HG02759 (cell line): ENCODE measurements around the gene PROB1.
"Not testable (repeated sequence)": the region's sequence is repeated elsewhere in the genome, so short reads cannot be mapped to it uniquely, and the experiment has no call there.

Experiments
- ATAC-seq: cut with Tn5 transposase; IDR thresholded peaks from one replicate; pipeline ENCODE4 v1.9.1; 2021; ENCODE audit warnings: mild to moderate bottlenecking, moderate library complexity; ENCODE audit not compliant: unreplicated experiment

PROB1 gene

GRCh38 chr5:139413963-139414362, 19.1 kb upstream of the PROB1 start:
- no peak for ATAC-seq

- ATAC-seq, result no peak
Observed at GRCh38 chr5:139413153-139413552, 18.2 kb upstream of the PROB1 start.

DNA sequence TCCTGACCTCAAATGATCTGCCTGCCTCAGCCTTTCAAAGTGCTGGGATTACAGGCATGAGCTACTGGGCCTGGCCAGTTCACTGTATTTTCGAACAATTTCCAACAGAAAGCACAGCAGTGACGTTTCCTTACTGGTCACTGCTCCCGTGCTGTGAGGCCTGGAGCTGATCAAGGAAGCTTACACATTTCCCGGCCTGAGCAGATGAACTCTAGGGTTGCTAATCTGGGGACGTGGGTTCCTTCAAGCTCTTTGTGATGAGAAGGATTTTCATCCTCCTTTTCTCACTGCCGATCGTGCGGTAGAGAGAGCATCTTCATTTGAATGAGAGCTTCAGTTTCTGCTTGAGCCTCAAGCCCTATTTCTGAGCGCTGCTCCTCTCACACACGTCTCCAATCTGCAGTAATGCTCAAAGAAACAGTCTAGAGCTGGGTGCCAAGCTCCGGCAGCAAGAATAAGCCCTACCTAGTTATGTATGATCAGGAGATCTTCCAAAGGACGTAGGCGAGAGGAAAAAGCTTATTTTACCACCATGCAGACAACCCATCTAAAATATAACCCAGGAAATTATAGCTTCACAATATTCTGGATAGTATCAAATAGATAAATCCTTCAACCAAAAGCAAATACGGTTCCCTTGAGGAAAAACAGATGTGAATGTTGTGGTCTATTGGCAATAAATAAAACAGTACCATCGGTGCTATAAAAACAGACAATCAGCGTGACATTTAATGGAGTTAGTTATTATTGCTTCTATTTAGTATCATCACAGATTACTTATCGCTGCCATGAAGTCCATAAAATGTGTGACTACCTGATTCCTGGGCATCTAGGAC, 16.3 kb upstream of the PROB1 start:
- no peak for ATAC-seq

GRCh38 chr5:139410121-139410992, 15.5 kb upstream of the PROB1 start:
- no peak for ATAC-seq

DNA sequence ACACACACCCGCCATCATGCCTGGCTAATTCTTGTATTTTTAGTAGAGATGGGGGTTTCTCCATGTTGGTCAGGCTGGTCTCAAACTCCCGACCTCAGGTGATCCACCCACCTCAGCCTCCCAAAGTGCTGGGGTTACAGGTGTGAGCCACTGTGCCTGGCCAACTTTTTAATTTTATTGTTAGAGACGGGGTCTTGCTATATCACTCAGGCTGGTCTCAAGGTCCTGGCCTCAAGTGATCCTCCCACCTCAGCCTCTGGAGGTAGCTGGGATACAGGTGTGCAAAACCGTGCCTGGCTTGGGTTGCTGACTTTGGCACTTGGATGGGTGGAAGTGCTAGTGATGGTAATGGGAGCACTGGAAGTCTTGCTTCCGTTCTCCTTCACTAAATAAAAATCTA, 14.2 kb upstream of the PROB1 start:
- not testable (repeated sequence) for ATAC-seq

DNA sequence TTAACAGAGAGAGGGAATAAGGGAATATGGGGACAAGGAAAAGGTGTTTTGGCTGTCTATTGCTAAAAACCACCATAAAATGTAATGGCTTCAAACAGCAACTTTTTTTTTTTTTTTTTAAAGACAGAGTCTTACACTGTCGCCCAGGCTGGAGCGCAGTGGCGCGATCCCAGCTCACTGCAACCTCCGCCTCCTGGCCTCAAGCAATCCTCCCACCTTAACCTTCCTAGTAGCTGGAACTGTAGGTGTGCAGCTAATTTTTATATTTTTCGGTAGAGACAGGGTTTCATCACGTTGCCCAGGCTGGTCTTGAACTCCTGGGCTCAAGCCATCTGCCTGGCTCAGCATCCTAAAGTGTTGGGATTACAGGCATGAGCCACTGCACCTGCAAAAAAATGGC, 13.3 kb upstream of the PROB1 start:
- no peak for ATAC-seq

- ATAC-seq, result no peak
Observed at GRCh38 chr5:139407517-139407916, 12.6 kb upstream of the PROB1 start.

DNA sequence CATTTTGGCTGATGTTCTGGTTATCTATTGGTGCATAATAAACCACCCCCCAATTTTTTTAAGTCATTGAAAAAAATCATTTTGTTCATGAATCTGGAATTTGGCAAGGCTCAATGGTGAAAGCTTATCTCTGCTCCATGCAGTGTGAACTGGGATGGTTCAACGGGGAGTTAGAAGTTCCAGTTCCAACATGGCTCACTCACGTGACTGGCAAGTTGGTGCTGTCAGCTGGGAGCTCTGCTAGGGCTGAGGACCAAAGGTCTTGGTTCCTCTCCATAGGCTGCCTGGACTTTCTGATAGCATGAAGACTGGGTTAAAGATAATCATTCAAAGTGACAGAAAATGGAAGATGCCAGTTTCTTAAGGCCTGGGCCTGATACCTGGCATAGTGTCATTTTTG, 12.1 kb upstream of the PROB1 start:
- ATAC-seq, result no peak

DNA sequence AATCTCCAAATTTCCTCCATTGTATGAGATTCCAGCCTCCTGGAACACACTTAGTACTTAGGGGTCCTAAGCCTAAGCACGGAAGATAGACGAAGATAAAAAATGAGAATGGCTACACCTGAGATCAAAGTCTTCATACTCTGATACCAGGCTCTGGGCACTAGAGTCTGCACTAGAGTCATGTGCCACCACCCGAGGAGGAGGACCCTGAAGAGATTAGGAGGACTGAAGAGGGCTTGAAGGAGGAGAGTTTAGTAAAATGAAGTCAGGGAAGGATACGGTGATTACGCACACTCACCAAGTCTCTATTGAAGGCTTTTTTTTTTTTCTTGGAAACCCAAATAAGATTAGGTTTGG, 9.6 kb upstream of the PROB1 start:
- no peak for ATAC-seq

DNA sequence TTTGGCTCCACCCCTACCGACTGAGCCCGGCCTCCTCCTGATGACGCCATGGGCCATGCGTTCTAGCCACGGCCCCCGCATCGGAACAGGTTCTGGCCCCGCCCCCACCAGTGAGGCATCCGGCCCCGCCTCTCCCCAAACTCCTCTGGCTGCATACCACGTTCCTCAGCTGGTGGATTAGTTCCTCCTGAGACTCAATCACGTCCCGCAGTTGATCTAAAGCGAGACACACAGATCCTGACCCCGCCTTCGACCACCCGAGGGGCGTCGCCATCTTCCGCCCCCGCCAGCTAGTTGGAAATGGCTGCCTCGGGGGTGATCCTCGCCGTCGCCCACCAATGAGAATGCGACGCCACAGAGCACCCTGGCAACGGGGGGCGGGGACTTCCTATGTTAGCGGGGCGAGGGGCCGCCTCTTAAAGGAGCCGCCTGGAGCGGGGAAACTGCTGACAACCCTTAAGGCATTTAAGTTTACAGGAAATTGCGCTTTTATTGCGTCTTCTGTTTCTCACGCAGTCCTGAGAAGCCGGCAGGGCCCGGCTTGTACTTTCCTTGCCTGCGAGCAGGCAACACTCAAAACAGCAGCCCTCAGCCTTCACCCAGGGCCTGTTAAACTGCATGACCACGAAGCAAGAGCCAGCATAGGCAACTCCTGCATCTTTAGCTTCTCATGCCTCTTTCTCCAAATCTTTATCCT, 9.0 kb upstream of the PROB1 start, which contains the start of gene SPATA24:
SPATA24 (minus strand) TSS at position 303 of the 697 bp plus-strand sequence; CDS start at position 274, 29 bp downstream.
- peak; percentile 80 for ATAC-seq

GRCh38 chr5:139403418-139403786, 8.5 kb upstream of the PROB1 start:
- no peak for ATAC-seq

DNA sequence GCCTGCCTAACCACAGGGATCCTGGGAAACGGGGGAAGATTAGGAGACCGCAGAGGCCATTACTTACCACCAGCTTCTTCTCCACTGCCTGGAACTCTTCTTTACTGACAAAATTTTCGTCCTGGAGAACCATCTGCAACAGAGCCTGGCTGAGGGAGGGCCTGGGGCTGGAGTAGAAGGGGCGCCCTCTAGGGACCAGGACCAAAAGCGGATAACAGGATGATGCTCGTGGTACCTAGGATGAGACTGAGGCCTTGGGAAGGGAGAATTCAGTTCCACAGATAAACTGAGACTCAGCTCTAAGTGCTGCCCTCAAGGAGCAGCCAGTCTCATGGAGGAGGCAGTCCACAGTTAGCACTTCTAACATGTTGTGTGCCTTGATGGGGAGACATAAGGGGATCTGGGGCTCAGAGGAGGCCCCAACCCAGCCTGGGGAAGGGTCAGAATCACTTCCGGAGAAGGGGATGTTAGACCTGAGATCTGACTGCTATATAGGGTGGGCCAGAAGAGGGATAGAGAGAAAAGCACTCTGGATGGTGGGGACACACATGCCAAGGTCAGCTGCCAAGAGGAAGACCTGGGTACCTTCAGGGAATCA, 7.8 kb upstream of the PROB1 start:
- ATAC-seq, result no peak

DNA sequence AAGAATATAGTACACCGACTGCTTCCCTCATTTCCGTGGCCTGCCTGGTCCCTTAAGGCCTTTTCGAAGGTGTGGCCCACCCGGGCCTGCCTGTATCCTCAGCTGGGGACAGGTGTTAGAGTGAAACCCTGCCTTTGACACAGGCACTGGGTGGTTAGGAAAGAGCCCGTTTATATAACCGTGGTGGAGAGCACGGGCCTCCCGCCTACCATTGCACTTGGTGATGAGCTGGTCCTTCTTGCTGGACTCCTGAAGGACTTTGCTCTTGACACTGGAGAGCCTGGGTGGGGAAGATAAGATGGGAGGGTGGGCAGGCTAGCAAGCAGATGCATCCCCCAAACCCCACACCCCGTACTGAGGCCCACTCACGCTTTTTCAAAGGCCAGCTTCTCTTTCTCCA, 6.6 kb upstream of the PROB1 start:
- no peak for ATAC-seq

DNA sequence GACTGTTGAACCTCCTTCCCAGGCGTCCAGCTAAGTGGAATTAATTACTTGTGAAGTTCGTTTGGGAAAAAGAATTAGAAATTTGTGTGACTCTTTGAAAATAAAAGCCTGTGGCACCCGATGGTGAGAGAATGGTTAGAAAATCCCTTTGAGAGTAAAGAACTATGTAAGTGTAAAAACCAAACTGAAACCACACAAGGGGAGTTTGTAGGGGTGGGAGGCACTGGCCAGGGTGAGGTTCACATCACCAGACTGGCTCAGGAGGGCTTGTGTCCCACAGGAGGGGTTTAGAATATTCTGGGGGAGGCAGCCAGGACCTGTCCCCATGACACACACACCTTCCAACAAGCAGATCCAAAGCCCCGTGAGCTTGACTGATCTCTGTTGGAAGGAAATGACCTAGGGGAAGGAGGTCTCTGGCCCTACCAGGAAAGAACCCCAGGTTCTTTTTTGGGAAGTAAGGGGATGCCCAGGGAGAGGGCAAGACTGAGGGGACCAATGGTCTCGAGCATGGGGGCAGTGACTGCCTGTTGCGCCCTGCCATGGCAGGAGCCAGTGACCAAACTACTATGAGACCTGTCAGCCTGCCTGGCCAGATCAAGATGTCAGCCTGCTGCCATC, 4.7 kb upstream of the PROB1 start:
- peak; percentile 34 for ATAC-seq

GRCh38 chr5:139397921-139398320, 3.0 kb upstream of the PROB1 start:
- ATAC-seq, result no peak

DNA sequence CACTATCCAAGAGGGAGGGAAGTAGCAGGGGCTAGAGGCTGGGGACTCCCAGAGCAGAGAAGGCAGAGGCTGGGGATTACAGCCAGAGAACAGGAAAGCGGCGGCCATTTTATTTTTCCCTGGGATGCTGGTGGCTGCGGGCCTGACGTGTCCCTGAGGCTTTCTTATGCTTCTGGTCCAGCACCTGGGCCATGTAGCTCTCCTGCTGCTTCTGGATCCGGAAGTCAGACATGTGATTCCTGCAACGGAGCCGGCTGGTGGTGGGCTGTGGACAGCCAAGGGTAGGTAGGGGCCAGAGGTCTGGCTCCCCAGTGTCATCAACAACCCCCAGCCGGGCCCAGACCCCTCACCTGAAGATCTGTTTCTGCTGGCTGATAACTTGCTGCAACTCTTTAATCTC, 1.8 kb upstream of the PROB1 start:
- no peak for ATAC-seq

DNA sequence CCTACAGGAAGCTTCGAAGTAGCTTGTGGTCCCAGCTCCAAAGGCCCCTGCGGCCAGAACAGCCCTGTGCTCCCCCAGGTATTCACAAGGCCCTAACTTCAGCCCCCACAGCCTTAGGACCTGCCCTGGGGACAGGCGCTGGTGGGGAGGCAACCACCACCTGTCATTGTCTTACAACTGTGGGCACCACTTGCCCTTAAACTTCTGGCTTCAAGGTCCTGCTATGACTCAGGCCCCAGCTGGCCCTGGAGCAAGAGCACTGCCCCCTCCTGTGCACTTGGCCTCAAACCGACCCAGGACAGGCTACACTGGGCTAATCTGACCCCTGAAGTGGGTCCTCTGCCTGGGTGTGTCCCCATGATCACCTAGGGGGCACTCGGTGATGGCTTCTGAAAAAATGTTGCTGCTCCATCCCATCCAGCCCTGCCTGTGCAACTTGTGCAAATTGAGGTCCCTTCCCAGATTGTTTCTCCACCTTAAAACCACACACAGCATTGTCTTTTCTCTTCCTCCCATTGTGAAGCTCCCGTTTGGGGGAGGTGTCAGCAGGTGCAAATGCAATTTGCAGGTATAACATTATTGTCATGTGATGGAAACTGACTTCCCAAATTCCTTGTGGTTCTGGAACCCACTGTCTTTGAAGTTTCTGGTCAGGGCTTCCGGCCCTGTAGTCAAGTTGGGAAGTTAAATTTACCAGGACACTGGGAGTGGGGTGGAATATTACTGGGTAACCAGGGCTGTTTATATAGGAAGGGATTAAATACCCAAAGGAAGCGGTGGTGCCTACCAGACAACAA, 1.1 kb upstream of the PROB1 start:
- ATAC-seq, result no peak

DNA sequence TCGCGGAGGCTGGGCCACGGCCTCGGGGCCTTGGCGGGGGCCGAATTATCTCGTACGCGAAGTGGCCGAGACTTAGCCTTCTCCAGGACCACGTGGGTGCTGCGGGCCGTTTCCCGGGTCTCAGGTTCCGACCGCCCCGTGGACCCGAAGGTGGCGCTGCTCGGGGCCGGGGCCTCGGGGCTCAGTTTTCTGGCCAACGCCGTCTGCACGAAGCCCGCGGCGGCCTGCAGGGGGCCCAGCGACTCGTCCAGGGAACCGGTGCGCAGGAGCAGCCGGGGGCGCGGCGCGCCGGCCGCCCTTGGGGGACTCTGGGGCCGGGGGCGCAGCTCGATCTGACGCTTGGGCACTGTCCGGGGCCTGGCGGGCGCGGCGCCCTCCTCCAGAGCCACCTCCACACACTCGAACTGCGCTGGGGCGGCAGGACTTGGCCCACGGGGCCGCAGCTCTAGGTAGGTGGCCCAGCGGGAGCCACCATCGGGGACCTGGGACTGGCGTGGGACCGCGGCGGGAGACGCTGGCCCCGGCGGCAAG, 716 bp downstream of the PROB1 start:
- no peak for ATAC-seq

DNA sequence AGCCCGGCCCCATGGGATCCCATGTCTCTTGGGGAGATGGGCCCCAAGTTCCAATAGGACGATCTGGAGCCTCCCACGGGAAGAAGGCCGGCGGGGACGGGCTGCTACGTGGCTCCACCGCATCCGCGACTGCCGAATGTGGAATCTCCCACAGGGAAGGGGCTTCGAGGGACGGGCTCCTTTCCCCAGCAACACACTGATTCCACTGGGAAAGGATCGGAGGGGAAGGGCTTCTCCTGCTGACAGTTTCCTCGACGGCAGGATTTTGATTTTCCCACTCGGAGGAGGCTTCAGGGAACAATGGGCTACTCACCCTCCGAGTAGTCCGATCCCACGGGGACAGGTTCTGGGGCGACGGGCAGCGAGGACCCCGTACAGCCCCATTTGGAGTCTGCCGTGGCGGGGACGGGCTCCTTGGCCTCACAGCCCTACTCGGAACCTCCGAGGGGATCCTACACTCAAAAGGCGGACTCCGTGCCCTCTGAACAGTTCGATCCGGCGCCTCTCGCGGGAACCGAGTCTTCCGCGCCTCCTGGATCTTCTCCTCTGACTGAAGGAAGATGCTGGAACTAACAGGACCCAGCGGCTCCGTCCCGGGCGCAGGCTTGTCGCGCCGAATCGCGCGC, 1.3 kb downstream of the PROB1 start:
- ATAC-seq, result no peak
